GM12892 (cell line): ENCODE data around the gene MBD5.

Experiments used
- POLR2A ChIP-seq: IDR thresholded peaks from 2 replicates; pipeline ENCODE4 v1.6.1; 2011; ENCODE audit warnings: low read depth, low read length, control low read depth
- POLR2AphosphoS5 ChIP-seq: IDR thresholded peaks from 2 replicates; pipeline ENCODE4 v1.6.1; 2011; ENCODE audit warnings: low read depth, low read length, control low read depth

GRCh38 chr2:148106331-148106730 is 85.4 kb downstream of the MBD5 start:
- no peak for TF ChIP-seq POLR2A
- no peak for TF ChIP-seq POLR2AphosphoS5
